IMR-90 (cell line): ENCODE data around the gene GPR137. TPM values are rescaled to one million over a fixed set of nuclear protein-coding genes. Genes with fewer than 3 reads are reported as not detected.

Experiments
- ATAC-seq: fragments of 200-7000 bp; cut with Tn5 transposase; 2 replicates; pipeline ENCODE4 v1.9.1; 2020; ENCODE audit warnings: low read depth, mild to moderate bottlenecking, moderate library complexity
- BruUV-seq: library from RNA; stranded (reverse); fragments of 400-500 nt; replicated peaks from 2 replicates; lab custom pipeline; 2021; lab: Mats Ljungman, UMichigan
- CTCF ChIA-PET: fragments of 300-600 bp; formaldehyde crosslinking; extraction: SDS; loops from one replicate; lab custom pipeline; 2021; ENCODE audit warnings: antibody characterized with exemption; lab: Yijun Ruan, JAX
- POLR2A ChIA-PET: fragments of 300-600 bp; sonication (Branson Sonifier 250); formaldehyde crosslinking; loops from one replicate; lab custom pipeline; 2022; ENCODE audit warnings: antibody characterized with exemption; ENCODE audit not compliant: unreplicated experiment; lab: Charles Lee
- DNase-seq: peaks from one replicate; pipeline ENCODE4 v3.0.0; 2013
- H2AFZ ChIP-seq: replicated peaks from 2 replicates; pipeline ENCODE3; 2013; ENCODE audit warnings: low read length, mild to moderate bottlenecking; ENCODE audit not compliant: poor library complexity
- H2AK5ac ChIP-seq: 2 replicates; pipeline ENCODE4 v1.6.1; 2013; ENCODE audit warnings: low read depth, low read length, inconsistent platforms
- H2AK9ac ChIP-seq: replicated peaks from 2 replicates; pipeline ENCODE3; 2013; ENCODE audit warnings: mild to moderate bottlenecking, low read depth, low read length, moderate library complexity; ENCODE audit not compliant: poor library complexity
- H2BK120ac ChIP-seq: 2 replicates; pipeline ENCODE4 v1.6.1; 2013; ENCODE audit warnings: low read depth, low read length, inconsistent platforms
- H2BK15ac ChIP-seq: 3 replicates; pipeline ENCODE4 v1.6.1; 2013; ENCODE audit warnings: low read depth, low read length, inconsistent platforms
- H2BK20ac ChIP-seq: 2 replicates; pipeline ENCODE4 v1.6.1; 2013; ENCODE audit warnings: low read depth, mild to moderate bottlenecking, inconsistent platforms, low read length, moderate library complexity
- H2BK5ac ChIP-seq: 2 replicates; pipeline ENCODE4 v1.6.1; 2013; ENCODE audit warnings: mild to moderate bottlenecking, low read depth, low read length, inconsistent platforms; ENCODE audit not compliant: poor library complexity, severe bottlenecking
- H3K14ac ChIP-seq: replicated peaks from 2 replicates; pipeline ENCODE4 v1.6.1; 2013; ENCODE audit warnings: low read depth, low read length, inconsistent platforms
- H3K18ac ChIP-seq: 2 replicates; pipeline ENCODE4 v1.6.1; 2013; ENCODE audit warnings: low read depth, low read length, control low read depth
- H3K23ac ChIP-seq: 2 replicates; pipeline ENCODE4 v1.6.1; 2013; ENCODE audit warnings: low read depth, low read length, inconsistent platforms
- H3K27ac ChIP-seq: 2 replicates; pipeline ENCODE4 v1.5.1; 2013; ENCODE audit warnings: mild to moderate bottlenecking, control low read depth, low read length; ENCODE audit not compliant: insufficient read depth
- H3K27me3 ChIP-seq: 2 replicates; pipeline ENCODE4 v1.6.1; 2013; ENCODE audit warnings: low read length; ENCODE audit not compliant: control insufficient read depth, insufficient read depth
- H3K36me3 ChIP-seq: 2 replicates; pipeline ENCODE4 v1.6.1; 2013; ENCODE audit warnings: low read length, mixed read lengths; ENCODE audit not compliant: control insufficient read depth, insufficient read depth
- H3K4ac ChIP-seq: 2 replicates; pipeline ENCODE4 v1.6.1; 2013; ENCODE audit warnings: low read depth, low read length, inconsistent platforms
- H3K4me1 ChIP-seq: 2 replicates; pipeline ENCODE4 v1.6.1; 2013; ENCODE audit warnings: low read length, mixed read lengths; ENCODE audit not compliant: control insufficient read depth, insufficient read depth
- H3K4me2 ChIP-seq: 2 replicates; pipeline ENCODE4 v1.6.1; 2013; ENCODE audit warnings: low read depth, mild to moderate bottlenecking, control low read depth, low read length, moderate library complexity
- H3K4me3 ChIP-seq: 2 replicates; pipeline ENCODE4 v1.5.1; 2013; ENCODE audit warnings: low read depth, mild to moderate bottlenecking, control low read depth, low read length, moderate library complexity; ENCODE audit not compliant: insufficient read depth
- H3K56ac ChIP-seq: 2 replicates; pipeline ENCODE4 v1.6.1; 2013; ENCODE audit warnings: low read length, inconsistent platforms; ENCODE audit not compliant: insufficient read depth; ENCODE audit errors: extremely low read depth
- H3K79me1 ChIP-seq, 2 experiments: 2 replicates each; pipeline ENCODE4 v1.6.1; 2013; ENCODE audit warnings: low read length in 2 of 2, inconsistent platforms in 1 of 2, low read depth in 1 of 2
- H3K9ac ChIP-seq: 2 replicates; pipeline ENCODE4 v1.6.1; 2013; ENCODE audit warnings: low read depth, low read length, control low read depth
- H3K9me1 ChIP-seq: 2 replicates; pipeline ENCODE4 v1.6.1; 2013; ENCODE audit warnings: low read length, inconsistent platforms; ENCODE audit not compliant: insufficient read depth
- H3K9me3 ChIP-seq: 2 replicates; pipeline ENCODE4 v1.6.1; 2013; ENCODE audit warnings: low read length; ENCODE audit not compliant: control insufficient read depth, insufficient read depth
- H4K20me1 ChIP-seq: 2 replicates; pipeline ENCODE4 v1.6.1; 2013; ENCODE audit warnings: low read length, inconsistent platforms; ENCODE audit not compliant: insufficient read depth
- H4K5ac ChIP-seq: 2 replicates; pipeline ENCODE4 v1.6.1; 2013; ENCODE audit warnings: mild to moderate bottlenecking, low read depth, low read length, control low read depth
- H4K8ac ChIP-seq, 2 experiments: 2 replicates each; pipeline ENCODE4 v1.6.1; 2013; ENCODE audit warnings: low read depth in 2 of 2, low read length in 2 of 2, control low read depth in 1 of 2, inconsistent platforms in 1 of 2
- H4K91ac ChIP-seq: 2 replicates; pipeline ENCODE4 v1.6.1; 2013; ENCODE audit warnings: low read depth, low read length, inconsistent platforms; ENCODE audit not compliant: insufficient read depth
- BHLHE40 ChIP-seq: fragments of 150-350 bp; IDR thresholded peaks from 2 replicates; pipeline ENCODE4 v1.6.1; 2016; ENCODE audit warnings: mild to moderate bottlenecking, low read depth, low read length
- CHD1 ChIP-seq: IDR thresholded peaks from 2 replicates; pipeline ENCODE4 v1.6.1; 2012; ENCODE audit warnings: low read depth, low read length, improper control_type of control experiment
- CTCF ChIP-seq: conservative IDR thresholded peaks from 2 replicates; pipeline ENCODE4 v1.5.1; 2012; ENCODE audit warnings: mild to moderate bottlenecking, low read depth, low read length, improper control_type of control experiment
- MAFK ChIP-seq: IDR thresholded peaks from 2 replicates; pipeline ENCODE4 v1.6.1; 2012; ENCODE audit warnings: low read depth, low read length, improper control_type of control experiment
- MXI1 ChIP-seq: IDR thresholded peaks from 2 replicates; pipeline ENCODE4 v1.6.1; 2012; ENCODE audit warnings: low read depth, mild to moderate bottlenecking, low read length, moderate library complexity, borderline replicate concordance
- POLR2A ChIP-seq: IDR thresholded peaks from 2 replicates; pipeline ENCODE4 v1.6.1; 2012; ENCODE audit warnings: mild to moderate bottlenecking, low read depth, low read length
- RCOR1 ChIP-seq: IDR thresholded peaks from 2 replicates; pipeline ENCODE4 v1.6.1; 2012; ENCODE audit warnings: mild to moderate bottlenecking, low read length, improper control_type of control experiment; ENCODE audit not compliant: insufficient replicate concordance
- SMC3 ChIP-seq: fragments of 150-350 bp; IDR thresholded peaks from 2 replicates; pipeline ENCODE4 v1.6.1; 2016; ENCODE audit warnings: low read depth, mild to moderate bottlenecking, antibody characterized with exemption, low read length, moderate library complexity
- WGBS, 2 experiments: methylation state at CpG; one replicate each; pipeline versions ENCODE4 v1.1.5 to v1.1.7; 2013; ENCODE audit warnings: missing lambda C conversion rate in 2 of 2; ENCODE audit not compliant: insufficient read length in 1 of 2; ENCODE audit errors: extremely low coverage in 2 of 2; 5-methylcytosine and 5-hydroxymethylcytosine counted together
- dilution Hi-C: fragments of 300-500 bp; cut with HindIII; formaldehyde crosslinking; loops from one replicate; pipeline ENCODE4 v1.14.3; 2018; ENCODE audit warnings: low sequenced_read_pairs; ENCODE audit not compliant: unreplicated experiment
- in situ Hi-C: fragments of 300-500 bp; cut with MboI; formaldehyde crosslinking; loops from 3 replicates; pipeline ENCODE4 v1.14.3; 2019; ENCODE audit warnings: low sequenced_read_pairs, inconsistent platforms, mixed read lengths
- intact Hi-C: fragments of 100-400 bp; cut with micrococcal nuclease; formaldehyde crosslinking; loops from 2 replicates; pipeline ENCODE4 v1.10.0; 2022
- polyA plus RNA-seq, 3 experiments: library from polyadenylated mRNA; depleted of rRNA; stranded (reverse); fragments of >200 nt; gene quantifications; 2 replicates each; pipeline ENCODE4 v1.2.3, GENCODE V29; 2012; ENCODE audit warnings: low replicate concordance in 1 of 3
- total RNA-seq: library from RNA; depleted of rRNA; stranded (reverse); fragments of >200 nt; gene quantifications from 2 replicates; pipeline ENCODE4 v1.2.3, GENCODE V29; 2012

Gene GPR137
- total and polyA plus RNA-seq, 2 of the 4 experiments (the other 2 are of a cell fraction), result 3.6 to 26.0 TPM

DNA sequence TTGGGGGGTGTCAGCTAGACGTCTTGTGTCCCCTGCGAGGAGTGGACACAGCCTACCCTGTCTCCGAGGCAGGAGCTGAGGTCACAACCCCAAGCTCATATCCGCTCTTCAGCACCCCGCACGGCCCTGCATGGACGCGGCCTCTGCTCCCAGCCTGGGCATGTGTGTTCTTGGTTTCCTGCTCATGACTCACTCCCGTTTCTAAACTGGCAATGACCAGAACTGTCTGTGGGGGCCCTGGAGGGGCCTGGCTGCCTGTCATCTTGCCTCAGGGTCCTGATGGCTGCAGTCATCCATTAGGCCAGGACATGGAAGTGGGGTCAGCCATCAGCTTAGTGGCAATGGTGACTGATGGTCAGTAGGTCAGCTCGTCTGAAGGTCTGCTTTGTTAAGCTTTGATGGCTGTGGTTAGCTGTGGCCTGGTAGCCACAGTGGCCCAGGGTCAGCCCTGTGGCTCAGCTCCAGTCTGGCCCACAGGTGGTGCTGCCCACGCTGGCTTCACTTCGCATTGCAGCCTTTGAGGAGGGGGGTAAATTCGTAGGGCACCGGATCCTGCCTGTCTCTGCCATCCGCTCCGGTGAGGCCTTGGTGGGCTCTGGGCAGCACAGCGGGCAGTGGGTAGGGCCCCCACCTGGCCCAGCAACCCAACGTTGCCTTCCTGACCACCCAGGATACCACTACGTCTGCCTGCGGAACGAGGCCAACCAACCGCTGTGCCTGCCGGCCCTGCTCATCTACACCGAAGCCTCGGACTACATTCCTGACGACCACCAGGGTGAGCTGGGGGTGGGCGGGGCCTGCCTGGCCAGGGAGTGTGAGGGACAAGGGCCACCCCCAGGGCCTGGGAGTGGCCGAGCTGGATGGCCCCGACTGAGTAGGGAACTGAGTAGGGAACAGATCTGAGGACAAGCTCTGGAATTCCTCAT lies 22.4 kb upstream of the GPR137 start (continued):
- TF ChIP-seq BHLHE40 (no peak), POLR2A (no peak), MXI1 (no peak)

- no peak overlapping the region for H4K5ac ChIP-seq
- H2AFZ ChIP-seq, result no peak overlapping the region
- no peak overlapping the region for H2AK5ac ChIP-seq
- WGBS, 2 experiments, result 93% methylated on average over 4 of the region's 8 CpGs; no CpG with 5 or more reads in 1 of the 2 experiments
- no peak overlapping the region for H2BK20ac ChIP-seq
- no peak overlapping the region for H3K4me2 ChIP-seq
- H2BK120ac ChIP-seq, result no peak overlapping the region
- BruUV-seq, result no TSS peak
- ChIA-PET CTCF (no interaction called here), POLR2A (interaction anchor here (0.5 kb wide), 1 partner anchor 11 kb away, joined by 3 read pairs; no protein-coding TSS in a partner anchor)
- no peak overlapping the region for H4K91ac ChIP-seq
- in situ Hi-C loops, result no loop called here
- H3K79me1 ChIP-seq, result peaks cover 7 to 37% of the 10 kb centered on the region in 2 experiments; a peak in 2 of 4 replicates
- H3K27ac ChIP-seq, result no peak overlapping the region
- H3K4ac ChIP-seq, result no peak overlapping the region
- H3K9me3 ChIP-seq, result no peaks in the 10 kb centered on the region
- no peak overlapping the region for H2BK15ac ChIP-seq
- H4K20me1 ChIP-seq, result no peaks in the 10 kb centered on the region
- no peak overlapping the region for H3K18ac ChIP-seq
- no peak overlapping the region for H3K9ac ChIP-seq
- H3K4me3 ChIP-seq, result no peak overlapping the region
- no peak overlapping the region for H3K56ac ChIP-seq
- H3K4me1 ChIP-seq, result peaks cover 16% of the 10 kb centered on the region
- H3K23ac ChIP-seq, result no peak overlapping the region
- peak overlapping the region; percentile 35 for H2AK9ac ChIP-seq
- H2BK5ac ChIP-seq, result no peak overlapping the region
- DNase-seq, result no peak
- H4K8ac ChIP-seq, result no peak overlapping the region
- ATAC-seq, result no peak
- H3K9me1 ChIP-seq, result 0 out of 2 replicates have a peak, but pooled peaks cover 5% of the 10 kb centered on the region
- no peaks in the 10 kb centered on the region for H3K27me3 ChIP-seq
- H3K36me3 ChIP-seq, result peaks cover 48% of the 10 kb centered on the region
- intact Hi-C loops, result no loop called here
- dilution Hi-C loops, result no loop called here
- TF ChIP-seq MAFK (no peak), SMC3 (no peak), CTCF (no peak), RCOR1 (no peak), CHD1 (no peak)
- H3K14ac ChIP-seq, result no peak overlapping the region
Measured at GRCh38 chr11:64263947-64264317, 21.7 kb upstream of the GPR137 start.
